GM21825 (cell line): ENCODE results near the gene RPN1.
"Not testable (repeated sequence)": the region's sequence is repeated elsewhere in the genome, so short reads cannot be mapped to it uniquely, and the experiment has no call there.

ENCODE experiments used
- ATAC-seq: cut with Tn5 transposase; IDR thresholded peaks from one replicate; pipeline ENCODE4 v1.9.1; 2021; ENCODE audit warnings: mild to moderate bottlenecking, moderate library complexity; ENCODE audit not compliant: unreplicated experiment

The RPN1 gene

GRCh38 chr3:128613083-128613829 is 37.4 kb downstream of the RPN1 start:
- ATAC-seq: no peak

- no peak for ATAC-seq
Measured at GRCh38 chr3:128610451-128611070, 40.1 kb downstream of the RPN1 start.

DNA sequence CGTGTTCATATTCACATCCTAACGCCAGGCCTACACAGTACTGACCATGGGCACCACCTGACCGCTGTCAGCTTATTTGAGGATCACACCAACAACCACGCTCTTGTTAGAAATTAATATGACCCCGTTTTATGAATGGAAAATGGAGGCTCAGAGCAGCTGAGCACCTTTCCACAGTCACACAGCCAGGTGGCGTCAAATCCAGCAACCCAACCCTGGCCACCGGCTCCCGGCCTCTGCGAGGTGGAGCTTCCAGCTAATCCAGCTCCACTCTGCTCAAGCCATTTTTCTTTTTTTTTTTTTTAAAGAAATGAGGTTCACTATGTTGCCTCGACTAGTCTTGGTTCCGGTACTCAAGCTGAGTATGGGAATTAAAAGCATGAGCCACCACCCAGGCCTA is 41.3 kb downstream of the RPN1 start:
- ATAC-seq: no peak

- ATAC-seq: no peak
Measured at GRCh38 chr3:128607710-128608048, 42.9 kb downstream of the RPN1 start.

DNA sequence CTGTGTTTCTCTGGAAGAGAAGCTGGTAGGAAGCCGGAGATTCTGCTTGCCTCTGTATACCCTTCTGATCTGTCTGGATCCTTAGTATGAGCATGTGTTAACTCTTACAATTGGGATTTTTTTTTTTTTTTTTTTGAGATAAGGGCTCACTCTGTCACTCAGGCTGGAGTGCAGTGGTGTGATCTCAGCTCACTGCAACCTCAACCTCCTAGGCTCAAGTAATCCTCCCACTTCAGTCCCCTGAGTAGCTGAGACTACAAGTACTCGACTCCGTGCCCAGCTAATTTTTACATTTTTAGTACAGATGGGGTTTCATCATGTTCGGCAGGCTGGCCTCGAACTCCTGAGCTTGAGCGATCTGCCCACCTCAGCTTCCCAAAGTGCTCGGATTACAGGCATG is 44.5 kb downstream of the RPN1 start:
- ATAC-seq: no peak

DNA sequence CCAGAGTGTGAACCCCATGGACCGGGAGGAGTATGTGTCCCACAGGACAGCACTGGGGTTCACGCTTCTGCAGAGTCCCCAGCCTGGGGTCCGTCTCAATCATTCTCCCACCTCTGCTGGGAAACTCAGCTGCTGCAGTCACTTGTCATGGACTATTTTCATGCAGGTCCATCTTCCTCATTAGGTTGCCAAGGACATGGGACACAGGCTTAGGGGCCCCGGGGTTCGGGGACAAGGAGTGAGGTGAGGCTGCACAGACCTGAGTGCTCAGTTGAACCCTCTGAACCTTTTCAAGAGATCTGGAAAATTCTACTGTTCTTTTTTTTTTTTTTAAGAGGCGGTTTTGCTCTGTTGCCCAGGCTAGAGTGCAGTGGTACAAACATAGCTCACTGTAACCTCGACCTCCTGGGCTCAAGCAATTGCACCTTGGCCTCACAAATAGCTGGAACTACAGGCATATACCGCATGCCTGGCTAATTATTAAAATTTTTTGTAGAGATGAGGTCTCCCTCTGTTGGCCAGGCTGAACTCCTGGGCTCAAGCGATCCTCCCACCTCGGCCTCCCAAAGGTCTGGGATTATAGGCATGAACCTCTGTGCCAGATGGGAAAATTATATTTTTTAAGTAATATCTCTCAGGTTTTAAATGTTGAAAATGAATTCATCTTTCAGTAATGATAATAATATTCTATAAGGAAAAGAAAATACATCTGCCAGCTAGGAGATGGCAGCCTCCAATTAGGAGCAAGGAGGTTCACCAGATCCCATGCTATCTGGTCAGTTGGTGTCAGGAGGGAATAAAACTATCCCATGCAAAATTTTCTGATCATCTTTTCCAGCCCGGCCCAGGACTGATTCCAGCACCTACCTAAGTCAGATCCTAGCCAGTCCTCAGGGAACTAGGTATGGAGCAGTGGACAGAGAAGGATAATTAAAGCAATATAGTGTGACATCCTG is 45.2 kb downstream of the RPN1 start:
- no peak for ATAC-seq

- no peak for ATAC-seq
Measured at GRCh38 chr3:128603811-128604775, 46.5 kb downstream of the RPN1 start.

- ATAC-seq: no peak
Measured at GRCh38 chr3:128603313-128603712, 47.3 kb downstream of the RPN1 start.

DNA sequence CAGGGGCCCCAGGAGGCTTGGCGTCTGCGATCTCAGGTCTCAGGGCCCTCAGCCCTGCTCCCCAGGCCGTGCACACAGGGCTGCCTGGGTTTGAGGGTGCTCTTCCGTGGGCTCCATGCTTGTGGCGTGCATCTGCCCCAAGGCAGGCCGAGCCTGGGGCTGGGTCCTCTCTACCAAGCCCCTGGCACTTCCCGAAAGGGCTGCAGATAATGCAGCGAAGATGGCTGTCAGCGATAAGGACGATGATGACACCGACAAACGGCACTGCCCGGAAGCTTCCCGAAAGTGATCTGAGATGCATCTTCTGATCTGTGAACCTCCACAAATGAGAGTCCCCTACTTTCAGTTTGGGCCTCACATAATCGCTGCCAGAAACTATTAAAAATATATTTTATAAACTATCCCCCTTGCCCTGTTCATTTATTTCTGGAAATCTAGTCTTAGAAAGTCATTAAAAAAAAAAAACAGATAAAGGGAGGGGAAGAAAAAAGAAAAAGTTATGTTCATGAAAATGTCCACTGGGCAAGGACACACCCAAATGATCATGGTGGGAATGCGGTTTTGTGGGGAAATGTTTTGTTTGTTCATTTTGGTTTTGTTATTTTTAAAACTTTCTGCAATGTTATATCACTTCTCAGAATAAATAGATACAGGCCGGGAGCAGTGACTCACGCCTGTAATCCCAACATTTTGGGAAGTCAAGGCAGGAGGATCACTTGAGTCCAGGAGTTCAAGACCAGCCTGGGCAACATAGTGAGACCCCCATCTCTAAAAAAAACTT is 51.5 kb downstream of the RPN1 start:
- ATAC-seq: no peak

- no peak for ATAC-seq
Measured at GRCh38 chr3:128597900-128598299, 52.7 kb downstream of the RPN1 start.

GRCh38 chr3:128592864-128593263 is 57.8 kb downstream of the RPN1 start:
- no peak for ATAC-seq

DNA sequence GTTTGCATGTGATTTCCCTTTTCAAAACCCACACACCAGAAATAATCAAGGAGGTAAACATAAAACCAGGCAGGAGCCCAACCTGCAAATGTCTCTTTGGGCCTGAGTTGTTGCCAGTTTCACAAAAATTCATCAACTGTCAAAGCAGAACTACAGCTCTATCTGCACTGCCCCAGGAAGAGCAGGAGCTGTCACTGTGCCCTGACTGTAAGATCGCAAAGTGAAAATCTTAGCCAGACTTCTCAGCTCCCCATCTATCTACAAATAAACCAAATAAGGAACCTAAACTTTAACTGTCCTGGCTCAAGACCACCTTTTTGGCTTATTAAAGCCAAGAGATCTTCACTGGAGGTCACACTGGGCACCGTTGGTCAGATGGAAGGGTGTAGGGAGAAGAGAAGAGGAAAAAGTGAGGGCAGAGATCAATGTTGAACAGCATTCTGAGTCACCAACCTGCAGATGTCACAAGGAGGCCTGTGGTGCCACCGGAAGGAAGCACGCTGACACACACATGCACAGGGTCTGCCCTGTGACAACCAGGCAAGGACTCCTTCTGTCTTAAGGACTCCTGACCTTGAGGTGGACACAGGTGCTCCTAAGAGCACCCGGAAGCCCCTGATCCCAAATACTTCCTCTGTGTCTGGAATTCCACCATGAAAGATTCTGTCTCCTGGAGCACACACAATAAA is 58.7 kb downstream of the RPN1 start:
- ATAC-seq: no peak

DNA sequence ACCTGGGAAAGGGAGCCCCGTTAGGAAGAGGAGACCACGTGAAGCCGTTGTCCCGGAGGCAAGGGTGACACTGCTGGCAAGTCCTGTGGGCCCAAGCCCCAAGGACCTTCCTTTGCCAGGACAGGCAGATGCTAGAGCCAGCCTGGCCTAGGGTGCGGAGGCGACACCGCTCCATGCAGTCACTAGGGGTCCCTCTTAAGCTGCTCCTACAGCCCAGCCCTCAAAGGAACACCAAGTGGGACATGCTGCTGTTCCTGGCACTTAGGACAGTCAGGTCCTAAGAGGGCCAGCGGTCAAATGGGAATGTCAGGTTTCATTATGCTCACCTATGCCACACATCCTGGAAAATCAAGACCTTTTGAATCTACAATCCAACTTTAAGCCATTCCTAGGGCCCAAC is 59.7 kb downstream of the RPN1 start:
- no peak for ATAC-seq

GRCh38 chr3:128589985-128590384 is 60.6 kb downstream of the RPN1 start:
- not testable (repeated sequence) for ATAC-seq

GRCh38 chr3:128588147-128588546 is 62.5 kb downstream of the RPN1 start:
- ATAC-seq: no peak

GRCh38 chr3:128587391-128587790 is 63.2 kb downstream of the RPN1 start:
- ATAC-seq: no peak

- ATAC-seq: not testable (repeated sequence)
Measured at GRCh38 chr3:128586932-128587331, 63.7 kb downstream of the RPN1 start.

DNA sequence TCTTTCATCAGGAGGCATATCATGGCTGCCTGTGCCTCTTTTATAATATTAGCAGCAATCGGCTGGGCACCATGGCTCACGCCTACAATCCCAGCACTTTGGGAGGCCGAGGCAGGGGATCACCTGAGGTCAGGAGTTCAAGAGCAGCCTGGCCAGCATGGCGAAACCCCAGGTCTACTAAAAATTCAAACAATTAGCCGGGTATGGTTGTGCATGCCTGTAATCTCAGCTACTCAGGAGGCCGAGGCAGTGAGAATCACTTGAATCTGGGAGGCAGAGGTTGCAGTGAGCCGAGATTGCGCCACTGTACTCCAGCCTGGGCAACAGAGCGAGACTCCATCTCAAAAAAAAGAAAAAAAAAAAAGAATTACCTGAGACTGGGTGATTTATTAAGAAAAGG is 64.2 kb downstream of the RPN1 start:
- not testable (repeated sequence) for ATAC-seq

GRCh38 chr3:128585974-128586373 is 64.6 kb downstream of the RPN1 start:
- ATAC-seq: no peak
